ENCODE measurements around the gene CRIP2.

CRIP2 gene

GRCh38 chr14:105487449-105487985, 12.9 kb downstream of the CRIP2 start:
- TF ChIP-seq CTCF (conservative IDR thresholded peaks at IDR 0.05; ENCODE audit: control insufficient read depth, insufficient read depth, low read depth, low read length), result no peak
- H3K4me3 ChIP-seq (ENCODE audit: control insufficient read depth, low read depth, low read length), result no peak overlapping the region
- no peak for DNase-seq (ENCODE audit: low read depth)

GRCh38 chr14:105487986-105488777, 13.6 kb downstream of the CRIP2 start:
- no peak for TF ChIP-seq CTCF (conservative IDR thresholded peaks at IDR 0.05; ENCODE audit: control insufficient read depth, insufficient read depth, low read depth, low read length)
- H3K4me3 ChIP-seq (ENCODE audit: control insufficient read depth, low read depth, low read length), result no peak overlapping the region
- no peak for DNase-seq (ENCODE audit: low read depth)

GRCh38 chr14:105488781-105489541, 14.3 kb downstream of the CRIP2 start:
- H3K4me3 ChIP-seq (ENCODE audit: control insufficient read depth, low read depth, low read length), result no peak overlapping the region
- no peak for TF ChIP-seq CTCF (conservative IDR thresholded peaks at IDR 0.05; ENCODE audit: control insufficient read depth, insufficient read depth, low read depth, low read length)
- no peak for DNase-seq (ENCODE audit: low read depth)

- peak; percentile 74 for DNase-seq (ENCODE audit: low read depth)
- peak; percentile 61 for TF ChIP-seq CTCF (conservative IDR thresholded peaks at IDR 0.05; ENCODE audit: control insufficient read depth, insufficient read depth, low read depth, low read length)
- peak overlapping the region; percentile 52 for H3K4me3 ChIP-seq (ENCODE audit: control insufficient read depth, low read depth, low read length)
Measured at GRCh38 chr14:105489542-105490266, 15.1 kb downstream of the CRIP2 start.

GRCh38 chr14:105490267-105490571, 15.6 kb downstream of the CRIP2 start:
- peak overlapping the region; percentile 52 for H3K4me3 ChIP-seq (ENCODE audit: control insufficient read depth, low read depth, low read length)
- no peak for DNase-seq (ENCODE audit: low read depth)
- TF ChIP-seq CTCF (conservative IDR thresholded peaks at IDR 0.05; ENCODE audit: control insufficient read depth, insufficient read depth, low read depth, low read length), result no peak

- peak; percentile 100 for DNase-seq (ENCODE audit: low read depth)
- no peak for TF ChIP-seq CTCF (conservative IDR thresholded peaks at IDR 0.05; ENCODE audit: control insufficient read depth, insufficient read depth, low read depth, low read length)
- peak within 1 kb of the TSS; percentile 61 for H3K4me3 ChIP-seq (ENCODE audit: control insufficient read depth, low read depth, low read length)
Measured at GRCh38 chr14:105490572-105491365, 16.1 kb downstream of the CRIP2 start, which contains the start of gene TEDC1. Gene TEDC1 (plus strand): TSS chr14:105491246. CDS start chr14:105491376, 130 bp downstream.
